PC-3 (cell line): ENCODE measurements around the gene PLOD1. TPM values are rescaled to one million over a fixed set of nuclear protein-coding genes. Genes with fewer than 3 reads are reported as not detected.
A peak's percentile ranks its signal among the peaks of the same experiment; 100 is the strongest.
"Not testable (repeated sequence)": the region's sequence is repeated elsewhere in the genome, so short reads cannot be mapped to it uniquely, and the experiment has no call there.

Experiments used
- ATAC-seq: fragments of 200-7000 bp; cut with Tn5 transposase; 2 replicates; pipeline ENCODE4 v1.9.1; 2020; ENCODE audit warnings: mild to moderate bottlenecking, moderate library complexity
- BruUV-seq: library from RNA; stranded (reverse); fragments of 400-500 nt; replicated peaks from 2 replicates; lab custom pipeline; 2021; lab: Mats Ljungman, UMichigan
- CTCF ChIA-PET: fragments of 300-600 bp; sonication (Branson Sonifier 250); formaldehyde crosslinking; loops from one replicate; lab custom pipeline; 2022; ENCODE audit warnings: antibody characterized with exemption; lab: Charles Lee
- POLR2A ChIA-PET: fragments of 300-600 bp; sonication (Branson Sonifier 250); formaldehyde crosslinking; loops from one replicate; lab custom pipeline; 2022; ENCODE audit warnings: antibody characterized with exemption; ENCODE audit not compliant: unreplicated experiment; lab: Charles Lee
- DNase-seq: peaks from one replicate; pipeline ENCODE4 v3.0.0-alpha.2; 2015
- H2AFZ ChIP-seq: fragments of 300-600 bp; sonication (generic); 2 replicates; pipeline ENCODE4 v1.6.0; 2016; ENCODE audit warnings: antibody characterized with exemption, low read length
- H3F3A ChIP-seq: fragments of 300-600 bp; sonication (generic); one replicate; pipeline ENCODE4 v1.6.0; 2017; ENCODE audit warnings: antibody characterized with exemption, low read length, control low read depth, mild to moderate bottlenecking; ENCODE audit not compliant: unreplicated experiment
- H3K27ac ChIP-seq: fragments of 300-600 bp; sonication (generic); 2 replicates; pipeline ENCODE4 v1.5.1; 2016; ENCODE audit warnings: mild to moderate bottlenecking, low read length
- H3K27me3 ChIP-seq: fragments of 300-600 bp; sonication (generic); 2 replicates; pipeline ENCODE4 v1.6.1; 2016; ENCODE audit warnings: low read length, mixed read lengths
- H3K36me3 ChIP-seq: fragments of 300-600 bp; sonication (generic); 2 replicates; pipeline ENCODE4 v1.6.1; 2016; ENCODE audit warnings: low read depth, mixed run types, low read length, mixed read lengths
- H3K4me1 ChIP-seq: fragments of 300-600 bp; sonication (generic); 2 replicates; pipeline ENCODE4 v1.5.1; 2016; ENCODE audit warnings: low read length; ENCODE audit not compliant: insufficient read depth
- H3K4me2 ChIP-seq: fragments of 300-600 bp; sonication (generic); 2 replicates; pipeline ENCODE4 v1.6.0; 2016; ENCODE audit warnings: low read length
- H3K4me3 ChIP-seq: fragments of 300-600 bp; sonication (generic); 2 replicates; pipeline ENCODE4 v1.5.1; 2016; ENCODE audit warnings: mild to moderate bottlenecking, low read length, mixed read lengths
- H3K79me2 ChIP-seq: fragments of 300-600 bp; sonication (generic); 2 replicates; pipeline ENCODE4 v1.6.1; 2017; ENCODE audit warnings: low read length, mixed read lengths
- H3K9ac ChIP-seq: fragments of 300-600 bp; sonication (generic); 2 replicates; pipeline ENCODE4 v1.6.0; 2016; ENCODE audit warnings: mild to moderate bottlenecking, low read length
- H3K9me2 ChIP-seq: fragments of 300-600 bp; sonication (generic); replicated peaks from 2 replicates; pipeline ENCODE4 v1.6.1; 2016; ENCODE audit warnings: mixed run types, low read length, mixed read lengths
- H3K9me3 ChIP-seq: fragments of 300-600 bp; sonication (generic); 2 replicates; pipeline ENCODE4 v1.6.1; 2016; ENCODE audit warnings: low read length, mixed read lengths
- H4K20me1 ChIP-seq: fragments of 300-600 bp; sonication (generic); 2 replicates; pipeline ENCODE4 v1.6.1; 2016; ENCODE audit warnings: low read length, mixed read lengths
- EZH2 ChIP-seq: fragments of 300-600 bp; sonication (generic); IDR thresholded peaks from one replicate; pipeline ENCODE4 v1.6.1; 2017; ENCODE audit warnings: antibody characterized with exemption, mild to moderate bottlenecking, low read length; ENCODE audit not compliant: unreplicated experiment
- EZH2phosphoT487 ChIP-seq: fragments of 300-600 bp; sonication (generic); IDR thresholded peaks from 2 replicates; pipeline ENCODE4 v1.6.1; 2018; ENCODE audit warnings: mild to moderate bottlenecking, antibody characterized with exemption, low read length, borderline replicate concordance
- intact Hi-C: fragments of 100-400 bp; cut with micrococcal nuclease; formaldehyde crosslinking; loops from 2 replicates; pipeline ENCODE4 v1.9.0; 2023
- total RNA-seq: library from RNA; depleted of rRNA; stranded (reverse); fragments of >200 nt; gene quantifications from 2 replicates; pipeline ENCODE4 v1.2.3, GENCODE V29; 2014
- TF ChIP-seq, protein P1 (sequence below): fragments of 300-600 bp; sonication (generic); conservative IDR thresholded peaks from 2 replicates; pipeline ENCODE4 v1.5.1; 2017; ENCODE audit warnings: antibody characterized with exemption, low read depth, mild to moderate bottlenecking, low read length

PLOD1 gene
- total RNA-seq, 1 experiment from 2014 or later: 179 TPM

GRCh38 chr1:11930571-11931445 lies 3.7 kb upstream of the PLOD1 start:
- H3K36me3 ChIP-seq: no peaks in the 10 kb centered on the region
- H4K20me1 ChIP-seq: no peaks in the 10 kb centered on the region
- no peak for DNase-seq
- no peak for ATAC-seq
- H3K9me3 ChIP-seq: no peaks in the 10 kb centered on the region
- intact Hi-C loops: no loop called here
- ChIA-PET CTCF (no interaction called here), POLR2A (interaction anchor here (0.7 kb wide), 1 partner anchor 149 kb away, joined by 11 read pairs; no protein-coding TSS in a partner anchor)
- no peak overlapping the region for H3K27ac ChIP-seq
- BruUV-seq: no TSS peak
- H3K4me1 ChIP-seq: peaks cover 33% of the 10 kb centered on the region
- H2AFZ ChIP-seq: no peak overlapping the region
- no peak overlapping the region for H3K9ac ChIP-seq
- H3K9me2 ChIP-seq: no peaks in the 10 kb centered on the region
- no peaks in the 10 kb centered on the region for H3K27me3 ChIP-seq
- H3F3A ChIP-seq: no peaks in the 10 kb centered on the region
- H3K4me3 ChIP-seq: no peak overlapping the region
- no peak overlapping the region for H3K4me2 ChIP-seq
- TF ChIP-seq, protein P1, sequence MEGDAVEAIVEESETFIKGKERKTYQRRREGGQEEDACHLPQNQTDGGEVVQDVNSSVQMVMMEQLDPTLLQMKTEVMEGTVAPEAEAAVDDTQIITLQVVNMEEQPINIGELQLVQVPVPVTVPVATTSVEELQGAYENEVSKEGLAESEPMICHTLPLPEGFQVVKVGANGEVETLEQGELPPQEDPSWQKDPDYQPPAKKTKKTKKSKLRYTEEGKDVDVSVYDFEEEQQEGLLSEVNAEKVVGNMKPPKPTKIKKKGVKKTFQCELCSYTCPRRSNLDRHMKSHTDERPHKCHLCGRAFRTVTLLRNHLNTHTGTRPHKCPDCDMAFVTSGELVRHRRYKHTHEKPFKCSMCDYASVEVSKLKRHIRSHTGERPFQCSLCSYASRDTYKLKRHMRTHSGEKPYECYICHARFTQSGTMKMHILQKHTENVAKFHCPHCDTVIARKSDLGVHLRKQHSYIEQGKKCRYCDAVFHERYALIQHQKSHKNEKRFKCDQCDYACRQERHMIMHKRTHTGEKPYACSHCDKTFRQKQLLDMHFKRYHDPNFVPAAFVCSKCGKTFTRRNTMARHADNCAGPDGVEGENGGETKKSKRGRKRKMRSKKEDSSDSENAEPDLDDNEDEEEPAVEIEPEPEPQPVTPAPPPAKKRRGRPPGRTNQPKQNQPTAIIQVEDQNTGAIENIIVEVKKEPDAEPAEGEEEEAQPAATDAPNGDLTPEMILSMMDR: no peak
- TF ChIP-seq EZH2: no peak
- TF ChIP-seq EZH2phosphoT487: no peak
- H3K79me2 ChIP-seq: peaks cover 13% of the 10 kb centered on the region

DNA sequence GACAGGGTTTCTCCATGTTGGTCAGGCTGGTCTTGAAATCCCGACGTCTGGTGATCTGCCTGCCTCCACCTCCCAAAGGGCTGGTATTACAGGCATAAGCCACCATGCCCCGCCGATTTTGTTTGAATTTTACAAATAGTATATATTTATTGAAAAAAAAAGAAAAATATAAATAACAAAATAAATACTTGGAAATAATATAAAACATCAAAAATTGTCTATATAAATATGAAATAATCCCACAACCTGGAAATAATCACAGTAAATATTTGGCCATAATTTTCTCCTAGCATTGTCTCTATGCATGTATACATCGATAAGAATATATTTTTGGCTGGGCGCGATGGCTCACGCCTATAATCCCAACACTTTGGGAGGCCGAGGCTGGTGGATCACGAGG lies 2.7 kb upstream of the PLOD1 start:
- no TSS peak for BruUV-seq
- TF ChIP-seq, protein P1: no peak
- no peak for TF ChIP-seq EZH2
- TF ChIP-seq EZH2phosphoT487: no peak
- DNase-seq (no peak), ATAC-seq (no peak)
- POLR2A ChIA-PET: no interaction called here
- Histone ChIP-seq H3K4me1 (peaks cover 29% of the 10 kb centered on the region), H3K36me3 (no peaks in the 10 kb centered on the region), H3K27ac (no peak overlapping the region), H3K27me3 (no peaks in the 10 kb centered on the region), H3K9ac (no peak overlapping the region), H3F3A (no peaks in the 10 kb centered on the region), H3K4me2 (no peak overlapping the region), H3K4me3 (no peak overlapping the region), H3K9me2 (no peaks in the 10 kb centered on the region), H4K20me1 (no peaks in the 10 kb centered on the region), H3K9me3 (no peaks in the 10 kb centered on the region), H3K79me2 (peaks cover 23% of the 10 kb centered on the region), H2AFZ (no peak overlapping the region)
- CTCF ChIA-PET: no interaction called here
- intact Hi-C loops: no loop called here

DNA sequence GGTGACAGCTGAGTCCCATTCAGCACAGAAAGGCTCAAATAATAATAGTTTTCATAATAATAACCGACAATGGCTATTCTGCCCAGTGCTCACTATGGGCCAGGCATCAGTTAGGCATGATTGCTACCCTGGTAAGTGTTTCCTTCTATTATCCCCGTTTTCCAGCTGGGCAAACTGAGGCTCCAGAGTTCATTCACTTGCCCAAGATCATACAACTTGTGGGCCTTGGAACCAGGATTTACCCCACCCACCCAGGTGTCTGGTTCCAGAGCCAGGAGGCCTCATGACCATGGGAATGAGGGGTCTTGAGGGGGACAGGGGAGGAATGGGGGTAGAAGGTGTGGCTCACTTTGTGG lies 518 bp downstream of the PLOD1 start:
- ChIA-PET CTCF (no interaction called here), POLR2A (interaction anchor here (0.6 to 1.1 kb wide), 2 partner anchors 16 to 22 kb away, joined by 7 to 17 read pairs; no protein-coding TSS in a partner anchor)
- no peaks in the 10 kb centered on the region for H3K27me3 ChIP-seq
- no peaks in the 10 kb centered on the region for H3F3A ChIP-seq
- no peaks in the 10 kb centered on the region for H3K9me3 ChIP-seq
- peak overlapping the region; percentile 76 for H3K9ac ChIP-seq
- peak; percentile 5 for ATAC-seq
- DNase-seq: no peak
- H2AFZ ChIP-seq: peak overlapping the region; percentile 92
- no peaks in the 10 kb centered on the region for H3K36me3 ChIP-seq
- H3K79me2 ChIP-seq: peaks cover 54% of the 10 kb centered on the region
- no peaks in the 10 kb centered on the region for H3K9me2 ChIP-seq
- peak overlapping the region; percentile 79 for H3K4me3 ChIP-seq
- peak overlapping the region; percentile 10 for H3K27ac ChIP-seq
- H3K4me1 ChIP-seq: peaks cover 26% of the 10 kb centered on the region
- TSS peak; percentile 74 for BruUV-seq
- intact Hi-C loops: loop anchor here (5.0 kb wide), 1 partner anchor 42 kb away; no protein-coding TSS in a partner anchor
- peak overlapping the region; percentile 84 for H3K4me2 ChIP-seq
- H4K20me1 ChIP-seq: no peaks in the 10 kb centered on the region
- no peak for TF ChIP-seq EZH2phosphoT487
- TF ChIP-seq EZH2: no peak
- TF ChIP-seq, protein P1: no peak

- H3K27me3 ChIP-seq, POLR2A ChIA-PET, H3K36me3 ChIP-seq, BruUV-seq, CTCF ChIA-PET, H3K27ac ChIP-seq, H3K9ac ChIP-seq, DNase-seq, H3K9me2 ChIP-seq, H4K20me1 ChIP-seq, ATAC-seq, H3K9me3 ChIP-seq, H2AFZ ChIP-seq, H3F3A ChIP-seq: not testable (repeated sequence)
- Histone ChIP-seq H3K4me2 (peak overlapping the region; percentile 16; the same call in 1 of the 2 replicates), H3K79me2 (peaks cover 61% of the 10 kb centered on the region), H3K4me1 (peaks cover 25% of the 10 kb centered on the region), H3K4me3 (peak overlapping the region; percentile 15; the same call in 1 of the 2 replicates)
- intact Hi-C loops: loop anchor here (5.0 kb wide), 1 partner anchor 42 kb away; no protein-coding TSS in a partner anchor
These were observed 1.2 kb downstream of the PLOD1 start for GRCh38 chr1:11935733-11936132.
